Fibroblast of lung (primary cell): ENCODE results near the gene ASXL2.

Experiments
- EZH2 ChIP-seq: IDR thresholded peaks from 2 replicates; pipeline ENCODE4 v1.5.1; 2012; ENCODE audit warnings: low read length, control low read depth, mild to moderate bottlenecking; ENCODE audit errors: missing control alignments
- TF ChIP-seq, protein P1 (sequence below), 2 donors: IDR thresholded peaks in 1 of 2; conservative IDR thresholded peaks in 1 of 2; 1 replicate in 1 of 2; 2 replicates in 1 of 2; pipeline ENCODE4 v1.5.1; 2011 to 2012; ENCODE audit warnings: low read length in 2 of 2, control low read depth in 1 of 2, inconsistent platforms in 1 of 2, low read depth in 1 of 2, mild to moderate bottlenecking in 1 of 2

DNA sequence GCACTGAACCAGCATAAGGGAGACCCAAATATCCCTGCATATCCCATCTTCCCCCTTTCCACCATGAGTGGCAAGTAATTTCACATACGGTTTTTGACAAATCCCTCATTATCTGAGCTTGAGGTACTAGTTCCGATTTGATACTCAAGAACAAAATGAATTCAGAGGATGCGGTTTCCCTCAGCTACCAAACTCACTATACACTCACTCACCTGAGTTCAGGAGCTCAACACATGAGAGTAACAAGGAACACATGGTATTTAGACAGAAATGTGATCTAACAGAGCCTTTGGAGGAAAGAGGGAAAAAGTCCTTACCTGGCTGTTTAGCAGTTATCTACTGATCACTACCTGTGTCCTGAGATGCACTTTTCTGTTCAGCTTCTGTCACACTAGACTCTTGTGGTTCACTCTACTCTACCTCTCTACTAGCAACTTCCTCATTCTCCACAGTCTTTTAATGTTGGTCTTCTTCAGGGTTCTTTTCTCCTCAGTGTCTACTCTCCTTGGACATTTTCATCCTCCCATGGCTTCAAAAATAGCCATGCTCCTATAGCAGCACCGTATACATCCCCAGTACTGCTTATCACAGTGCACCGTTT lies 25.1 kb downstream of the ASXL2 start:
- TF ChIP-seq EZH2 = no peak
- TF ChIP-seq, protein P1, sequence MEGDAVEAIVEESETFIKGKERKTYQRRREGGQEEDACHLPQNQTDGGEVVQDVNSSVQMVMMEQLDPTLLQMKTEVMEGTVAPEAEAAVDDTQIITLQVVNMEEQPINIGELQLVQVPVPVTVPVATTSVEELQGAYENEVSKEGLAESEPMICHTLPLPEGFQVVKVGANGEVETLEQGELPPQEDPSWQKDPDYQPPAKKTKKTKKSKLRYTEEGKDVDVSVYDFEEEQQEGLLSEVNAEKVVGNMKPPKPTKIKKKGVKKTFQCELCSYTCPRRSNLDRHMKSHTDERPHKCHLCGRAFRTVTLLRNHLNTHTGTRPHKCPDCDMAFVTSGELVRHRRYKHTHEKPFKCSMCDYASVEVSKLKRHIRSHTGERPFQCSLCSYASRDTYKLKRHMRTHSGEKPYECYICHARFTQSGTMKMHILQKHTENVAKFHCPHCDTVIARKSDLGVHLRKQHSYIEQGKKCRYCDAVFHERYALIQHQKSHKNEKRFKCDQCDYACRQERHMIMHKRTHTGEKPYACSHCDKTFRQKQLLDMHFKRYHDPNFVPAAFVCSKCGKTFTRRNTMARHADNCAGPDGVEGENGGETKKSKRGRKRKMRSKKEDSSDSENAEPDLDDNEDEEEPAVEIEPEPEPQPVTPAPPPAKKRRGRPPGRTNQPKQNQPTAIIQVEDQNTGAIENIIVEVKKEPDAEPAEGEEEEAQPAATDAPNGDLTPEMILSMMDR (conservative IDR thresholded peaks at IDR 0.05 in 1 of 2, IDR thresholded peaks at IDR 0.05 in 1 of 2; ENCODE audit: low read depth in 1 of 2, low read length in 2 of 2) = no peak
